Ishikawa (cell line): Measurements from ENCODE around the gene ASB7.

Experiments
- CEBPB ChIP-seq: IDR thresholded peaks from 2 replicates; pipeline ENCODE4 v1.6.1; 2012
- CREB1 ChIP-seq: IDR thresholded peaks from 2 replicates; pipeline ENCODE4 v1.6.1; 2012; ENCODE audit warnings: low read depth
- EGR1 ChIP-seq: IDR thresholded peaks from 2 replicates; pipeline ENCODE4 v1.6.1; 2012
- EP300 ChIP-seq: IDR thresholded peaks from 2 replicates; pipeline ENCODE4 v1.6.1; 2012; ENCODE audit warnings: borderline replicate concordance
- FOXM1 ChIP-seq: IDR thresholded peaks from 2 replicates; pipeline ENCODE4 v1.6.1; 2012; ENCODE audit warnings: low read depth, borderline replicate concordance
- MAX ChIP-seq: IDR thresholded peaks from 2 replicates; pipeline ENCODE4 v1.6.1; 2012
- NFIC ChIP-seq: IDR thresholded peaks from 2 replicates; pipeline ENCODE4 v1.6.1; 2012
- RAD21 ChIP-seq: IDR thresholded peaks from 2 replicates; pipeline ENCODE4 v1.6.1; 2012; ENCODE audit warnings: low read depth
- REST ChIP-seq: IDR thresholded peaks from 2 replicates; pipeline ENCODE4 v1.6.1; 2012; ENCODE audit warnings: low read depth, mild to moderate bottlenecking
- TAF1 ChIP-seq: IDR thresholded peaks from 2 replicates; pipeline ENCODE4 v1.6.1; 2012; ENCODE audit warnings: low read depth, mild to moderate bottlenecking
- TCF12 ChIP-seq: IDR thresholded peaks from 2 replicates; pipeline ENCODE4 v1.6.1; 2012; ENCODE audit warnings: low read depth
- TEAD4 ChIP-seq: IDR thresholded peaks from 2 replicates; pipeline ENCODE4 v1.6.1; 2012
- YY1 ChIP-seq: IDR thresholded peaks from 2 replicates; pipeline ENCODE4 v1.6.1; 2012; ENCODE audit warnings: low read depth
- ZBTB7A ChIP-seq: IDR thresholded peaks from 2 replicates; pipeline ENCODE4 v1.6.1; 2012; ENCODE audit warnings: low read depth
- TF ChIP-seq, protein P1 (sequence below): IDR thresholded peaks from 2 replicates; pipeline ENCODE4 v1.6.1; 2012

Gene ASB7

DNA sequence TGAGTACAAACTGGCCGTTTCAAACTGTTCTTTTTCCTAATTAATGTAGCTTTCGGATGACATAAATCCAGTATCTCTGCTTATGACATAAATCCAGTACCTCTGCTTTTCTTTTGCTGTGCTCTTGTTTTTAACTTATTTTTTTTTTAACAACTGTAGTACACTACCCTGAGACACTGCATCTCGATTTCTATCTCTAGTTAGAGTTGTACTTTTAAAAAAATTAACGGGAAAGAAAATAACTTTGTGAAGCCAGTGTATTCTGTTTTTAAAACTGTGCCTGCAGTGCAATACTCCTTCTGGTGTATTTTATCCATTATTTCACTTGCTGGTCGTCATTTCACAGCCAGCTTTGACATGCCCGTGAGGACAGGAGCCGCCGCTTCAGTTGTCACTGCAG is 46.6 kb downstream of the ASB7 start:
- no peak for TF ChIP-seq EGR1

- no peak for TF ChIP-seq TEAD4
- no peak for TF ChIP-seq TAF1
- TF ChIP-seq RAD21 = peak; percentile 19; the same call in 1 of the 2 replicates
- TF ChIP-seq YY1 = no peak
- TF ChIP-seq EGR1 = no peak
Observed at GRCh38 chr15:100650685-100651084, 48.3 kb downstream of the ASB7 start.

GRCh38 chr15:100651253-100651652 is 48.9 kb downstream of the ASB7 start:
- TF ChIP-seq TAF1 (no peak), REST (no peak)

- TF ChIP-seq EP300 (no peak), FOXM1 (no peak), TEAD4 (no peak), REST (no peak), CREB1 (no peak), TAF1 (no peak), NFIC (no peak), CEBPB (no peak), RAD21 (no peak), EGR1 (no peak), YY1 (no peak), ZBTB7A (no peak), MAX (no peak), TCF12 (no peak)
- TF ChIP-seq, protein P1, sequence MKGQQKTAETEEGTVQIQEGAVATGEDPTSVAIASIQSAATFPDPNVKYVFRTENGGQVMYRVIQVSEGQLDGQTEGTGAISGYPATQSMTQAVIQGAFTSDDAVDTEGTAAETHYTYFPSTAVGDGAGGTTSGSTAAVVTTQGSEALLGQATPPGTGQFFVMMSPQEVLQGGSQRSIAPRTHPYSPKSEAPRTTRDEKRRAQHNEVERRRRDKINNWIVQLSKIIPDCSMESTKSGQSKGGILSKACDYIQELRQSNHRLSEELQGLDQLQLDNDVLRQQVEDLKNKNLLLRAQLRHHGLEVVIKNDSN = no peak
Observed at GRCh38 chr15:100652116-100652515, 49.7 kb downstream of the ASB7 start.

DNA sequence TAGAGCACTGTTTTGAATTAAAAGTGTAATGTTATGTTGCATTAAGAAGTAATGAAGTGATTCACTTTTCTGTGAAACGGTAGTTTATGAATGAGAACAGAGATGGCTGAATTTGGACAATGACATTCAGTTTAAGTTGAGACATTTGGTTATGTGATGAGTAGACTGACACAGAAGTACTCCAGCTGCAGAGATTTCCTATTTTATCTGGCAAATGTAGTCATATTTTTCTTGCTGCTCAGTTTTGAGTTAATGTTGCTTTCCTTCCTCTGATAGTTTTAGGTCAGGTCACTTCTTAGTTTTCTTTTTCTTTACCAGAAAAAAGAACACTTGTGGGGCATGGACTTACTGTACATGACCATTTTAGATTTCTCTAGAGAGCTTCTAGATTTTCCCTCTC is 51.2 kb downstream of the ASB7 start:
- TF ChIP-seq TAF1 = no peak
- no peak for TF ChIP-seq TCF12

DNA sequence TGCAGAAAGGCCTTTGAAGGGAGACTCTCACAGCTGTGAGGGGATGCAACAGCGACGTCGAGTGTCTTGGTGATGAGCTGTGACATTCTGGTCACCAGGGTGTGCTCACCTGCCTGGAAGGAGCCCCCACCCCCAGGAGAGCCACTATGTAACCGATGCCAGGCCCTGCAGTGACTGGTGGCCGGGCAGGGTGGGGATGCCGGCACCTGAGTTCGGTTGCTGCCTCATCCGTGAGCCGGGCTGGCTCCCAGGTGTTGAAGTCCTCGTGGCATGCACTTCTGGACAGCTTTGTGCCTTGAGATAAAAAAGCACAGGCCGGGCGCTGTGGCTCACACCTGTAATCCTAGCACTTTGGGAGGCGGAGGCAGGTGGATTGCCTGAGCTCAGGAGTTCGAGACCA is 56.5 kb downstream of the ASB7 start:
- no peak for TF ChIP-seq ZBTB7A
- no peak for TF ChIP-seq MAX
- no peak for TF ChIP-seq FOXM1
- no peak for TF ChIP-seq TCF12
- TF ChIP-seq REST = no peak
- no peak for TF ChIP-seq EGR1
- no peak for TF ChIP-seq TEAD4
- no peak for TF ChIP-seq YY1
- no peak for TF ChIP-seq NFIC
- TF ChIP-seq, protein P1 = no peak
- no peak for TF ChIP-seq TAF1
- no peak for TF ChIP-seq CEBPB
- no peak for TF ChIP-seq CREB1
- TF ChIP-seq EP300 = no peak
